B cell (primary cell): ENCODE data around the gene NCMAP. TPM values are rescaled to one million over a fixed set of nuclear protein-coding genes. Genes with fewer than 3 reads are reported as not detected.

Experiments used
- ATAC-seq: fragments of 200-7000 bp; cut with Tn5 transposase; one replicate; pipeline ENCODE4 v1.10.0; 2021; ENCODE audit warnings: low read depth, mild to moderate bottlenecking, moderate number of reproducible peaks, moderate library complexity
- CTCF ChIA-PET: fragments of 350-600 bp; sonication (Branson Sonifier 250); formaldehyde crosslinking; loops from one replicate; lab custom pipeline; 2021; ENCODE audit warnings: antibody characterized with exemption, inconsistent platforms; lab: Charles Lee
- POLR2A ChIA-PET: fragments of 350-600 bp; sonication (Branson Sonifier 250); formaldehyde crosslinking; loops from one replicate; lab custom pipeline; 2021; ENCODE audit warnings: antibody characterized with exemption; lab: Charles Lee
- DNase-seq: peaks from one replicate; pipeline ENCODE4 v3.0.0; 2013
- H2AFZ ChIP-seq: 2 replicates; pipeline ENCODE4 v1.6.1; 2012; ENCODE audit warnings: mild to moderate bottlenecking, low read depth, low read length; ENCODE audit not compliant: insufficient read depth, poor library complexity, severe bottlenecking
- H3K27ac ChIP-seq, 2 donors: 1 replicate in 1 of 2; 2 replicates in 1 of 2; pipeline ENCODE4 v1.5.1; 2012 to 2013; ENCODE audit warnings: low read length in 2 of 2, mild to moderate bottlenecking in 2 of 2, moderate library complexity in 1 of 2
- H3K27me3 ChIP-seq, 4 experiments: fragments of 200-600 bp in 1 of 4; sonication (generic) in 1 of 4; replicated peaks in 1 of 4; 1 replicate in 2 of 4; 2 replicates in 2 of 4; pipeline versions ENCODE4 v1.6.1 to v1.7.0; 2013 to 2016; ENCODE audit warnings: low read length in 3 of 4, mild to moderate bottlenecking in 2 of 4, mixed read lengths in 1 of 4, moderate library complexity in 1 of 4; ENCODE audit not compliant: insufficient read depth in 4 of 4, control insufficient read depth in 3 of 4; ENCODE audit errors: control extremely low read depth in 1 of 4
- H3K36me3 ChIP-seq, 2 experiments: replicated peaks in 1 of 2; 1 replicate in 1 of 2; 2 replicates in 1 of 2; pipeline versions ENCODE4 v1.6.1 to v1.7.1; 2013; ENCODE audit warnings: low read length in 1 of 2; ENCODE audit not compliant: insufficient read depth in 2 of 2, control insufficient read depth in 1 of 2; ENCODE audit errors: control extremely low read depth in 1 of 2, extremely low read depth in 1 of 2
- H3K4me1 ChIP-seq, 2 donors: fragments of 200-600 bp in 1 of 2; sonication (generic) in 1 of 2; 1 replicate in 1 of 2; 2 replicates in 1 of 2; pipeline versions ENCODE4 v1.5.1 to v1.6.1; 2013 to 2017; ENCODE audit warnings: low read length in 2 of 2; ENCODE audit not compliant: control insufficient read depth in 2 of 2, insufficient read depth in 2 of 2
- H3K4me2 ChIP-seq: replicated peaks from 2 replicates; pipeline ENCODE3; 2012; ENCODE audit warnings: mild to moderate bottlenecking, low read depth, low read length; ENCODE audit not compliant: poor library complexity, severe bottlenecking
- H3K4me3 ChIP-seq, 5 experiments: fragments of 200-600 bp in 1 of 5; sonication (generic) in 1 of 5; 1 replicate in 3 of 5; 2 replicates in 2 of 5; pipeline versions ENCODE4 v1.5.1 to v1.7.0; 2011 to 2016; ENCODE audit warnings: low read length in 4 of 5, mild to moderate bottlenecking in 4 of 5, low read depth in 2 of 5, control low read depth in 1 of 5, moderate library complexity in 1 of 5; ENCODE audit not compliant: insufficient read depth in 1 of 5; ENCODE audit errors: control extremely low read depth in 1 of 5, extremely low read depth in 1 of 5
- H3K79me2 ChIP-seq: fragments of 200-600 bp; sonication (generic); one replicate; pipeline ENCODE4 v1.6.0; 2016; ENCODE audit warnings: low read length; ENCODE audit not compliant: control insufficient read depth, insufficient read depth
- H3K9ac ChIP-seq: fragments of 200-600 bp; sonication (generic); 2 replicates; pipeline ENCODE4 v1.6.1; 2017; ENCODE audit warnings: mild to moderate bottlenecking, low read length, moderate library complexity
- H3K9me3 ChIP-seq, 3 donors: one replicate each; pipeline versions ENCODE4 v1.6.1 to v1.7.1; 2013; ENCODE audit warnings: low read length in 2 of 3; ENCODE audit not compliant: control insufficient read depth in 2 of 3, insufficient read depth in 1 of 3; ENCODE audit errors: control extremely low read depth in 1 of 3
- H4K20me1 ChIP-seq: 2 replicates; pipeline ENCODE4 v1.6.0; 2012; ENCODE audit warnings: mild to moderate bottlenecking, low read length; ENCODE audit not compliant: insufficient read depth, control insufficient read depth, poor library complexity, severe bottlenecking
- H3K27ac Mint-ChIP-seq: one replicate; pipeline ENCODE4 v1.8.0; 2021; ENCODE audit warnings: mixed read lengths
- H3K27me3 Mint-ChIP-seq: one replicate; pipeline ENCODE4 v1.8.0; 2021; ENCODE audit warnings: mixed read lengths
- H3K4me1 Mint-ChIP-seq: one replicate; pipeline ENCODE4 v1.8.0; 2021; ENCODE audit warnings: mixed read lengths
- H3K4me3 Mint-ChIP-seq: one replicate; pipeline ENCODE4 v1.8.0; 2021; ENCODE audit warnings: mixed read lengths
- H3K9me3 Mint-ChIP-seq: one replicate; pipeline ENCODE4 v1.8.0; 2022; ENCODE audit warnings: mixed read lengths; ENCODE audit not compliant: insufficient read depth
- CTCF ChIP-seq: fragments of 200-600 bp; IDR thresholded peaks from one replicate; pipeline ENCODE4 v1.8.0; 2022; ENCODE audit warnings: antibody characterized with exemption, mild to moderate bottlenecking
- EZH2 ChIP-seq: IDR thresholded peaks from 2 replicates; pipeline ENCODE4 v1.6.1; 2012; ENCODE audit warnings: borderline replicate concordance, low read depth, mild to moderate bottlenecking, moderate library complexity, low read length; ENCODE audit not compliant: insufficient read depth, poor library complexity, severe bottlenecking
- WGBS: methylation state at CpG from one replicate; pipeline ENCODE4 v1.1.5; 2013; ENCODE audit warnings: missing lambda C conversion rate; ENCODE audit not compliant: insufficient coverage; 5-methylcytosine and 5-hydroxymethylcytosine counted together
- intact Hi-C: fragments of 100-400 bp; cut with micrococcal nuclease; formaldehyde crosslinking; loops from one replicate; pipeline ENCODE4 v1.10.0; 2022
- polyA plus RNA-seq: library from polyadenylated mRNA; depleted of rRNA; stranded (reverse); fragments of >200 nt; gene quantifications from 2 replicates; pipeline ENCODE4 v1.2.3, GENCODE V29; 2012
- total RNA-seq, 2 donors: library from RNA; stranded (reverse); fragments of 120-200 nt in 1 of 2; gene quantifications; 1 replicate in 1 of 2; 2 replicates in 1 of 2; pipeline versions ENCODE4 v1.2.3 to v1.2.4, GENCODE V29; 2013 to 2022

The NCMAP gene
- total and polyA plus RNA-seq, 2 donors (not counting 1 experiment from before 2014, with no cell fraction given) = not detected

GRCh38 chr1:24654010-24654409 lies 98.1 kb downstream of the NCMAP start:
- intact Hi-C loops = no loop called here
- DNase-seq (no peak), ATAC-seq (no peak)
- ChIA-PET CTCF (interaction anchor here (1.0 to 1.7 kb wide), 2 partner anchors 19 to 34 kb away, joined by 4 to 8 read pairs; no protein-coding TSS in a partner anchor), POLR2A (no interaction called here)
- Mint-ChIP-seq H3K9me3 (no peaks in the 10 kb centered on the region), H3K27ac (no peak overlapping the region), H3K4me1 (peaks cover 5% of the 10 kb centered on the region), H3K27me3 (no peaks in the 10 kb centered on the region), H3K4me3 (no peak overlapping the region)
- Histone ChIP-seq H3K4me1 (no peaks in the 10 kb centered on the region), H3K36me3 (peaks cover 8 to 95% of the 10 kb centered on the region in 2 experiments), H3K79me2 (peaks cover 57% of the 10 kb centered on the region), H3K27ac (no peak overlapping the region), H4K20me1 (peaks cover 61% of the 10 kb centered on the region), H3K9me3 (no peaks in the 10 kb centered on the region), H3K4me2 (no peak overlapping the region), H3K27me3 (no peaks in the 10 kb centered on the region), H2AFZ (no peak overlapping the region), H3K9ac (no peak overlapping the region), H3K4me3 (no peak overlapping the region)
- TF ChIP-seq EZH2 = no peak
- no peak for TF ChIP-seq CTCF
- WGBS = no CpG with 5 or more reads among the region's 3 CpGs

GRCh38 chr1:24656046-24656445 lies 100.2 kb downstream of the NCMAP start:
- Mint-ChIP-seq H3K9me3 (no peaks in the 10 kb centered on the region), H3K4me3 (no peak overlapping the region), H3K4me1 (peaks cover 6% of the 10 kb centered on the region), H3K27me3 (no peaks in the 10 kb centered on the region), H3K27ac (no peak overlapping the region)
- Histone ChIP-seq H4K20me1 (peaks cover 63% of the 10 kb centered on the region), H3K4me2 (no peak overlapping the region), H3K4me1 (no peaks in the 10 kb centered on the region), H3K9me3 (no peaks in the 10 kb centered on the region), H3K27me3 (no peaks in the 10 kb centered on the region), H3K36me3 (peaks cover 8 to 95% of the 10 kb centered on the region in 2 experiments), H2AFZ (no peak overlapping the region), H3K79me2 (peaks cover 44% of the 10 kb centered on the region), H3K4me3 (no peak overlapping the region), H3K9ac (no peak overlapping the region), H3K27ac (no peak overlapping the region)
- DNase-seq = no peak
- intact Hi-C loops = no loop called here
- CTCF ChIA-PET = interaction anchor here (1.1 to 1.7 kb wide), 3 partner anchors 32 to 180 kb away, joined by 4 to 5 read pairs (median 4); no protein-coding TSS in a partner anchor
- ATAC-seq = no peak
- POLR2A ChIA-PET = no interaction called here
- TF ChIP-seq EZH2 (no peak), CTCF (no peak)
- 100% methylated on average over 1 of the region's 1 CpG for WGBS
